IMR-90 (cell line): ENCODE data around the gene CRYBA2. TPM values are rescaled to one million over a fixed set of nuclear protein-coding genes. Genes with fewer than 3 reads are reported as not detected.

Experiments
- ATAC-seq: fragments of 200-7000 bp; cut with Tn5 transposase; 2 replicates; pipeline ENCODE4 v1.9.1; 2020; ENCODE audit warnings: low read depth, mild to moderate bottlenecking, moderate library complexity
- BruUV-seq: library from RNA; stranded (reverse); fragments of 400-500 nt; replicated peaks from 2 replicates; lab custom pipeline; 2021; lab: Mats Ljungman, UMichigan
- CTCF ChIA-PET: fragments of 300-600 bp; formaldehyde crosslinking; extraction: SDS; loops from one replicate; lab custom pipeline; 2021; ENCODE audit warnings: antibody characterized with exemption; lab: Yijun Ruan, JAX
- POLR2A ChIA-PET: fragments of 300-600 bp; sonication (Branson Sonifier 250); formaldehyde crosslinking; loops from one replicate; lab custom pipeline; 2022; ENCODE audit warnings: antibody characterized with exemption; ENCODE audit not compliant: unreplicated experiment; lab: Charles Lee
- DNase-seq: peaks from one replicate; pipeline ENCODE4 v3.0.0; 2013
- H2AFZ ChIP-seq: replicated peaks from 2 replicates; pipeline ENCODE3; 2013; ENCODE audit warnings: low read length, mild to moderate bottlenecking; ENCODE audit not compliant: poor library complexity
- H2AK5ac ChIP-seq: 2 replicates; pipeline ENCODE4 v1.6.1; 2013; ENCODE audit warnings: low read depth, low read length, inconsistent platforms
- H2AK9ac ChIP-seq: replicated peaks from 2 replicates; pipeline ENCODE3; 2013; ENCODE audit warnings: mild to moderate bottlenecking, low read depth, low read length, moderate library complexity; ENCODE audit not compliant: poor library complexity
- H2BK120ac ChIP-seq: 2 replicates; pipeline ENCODE4 v1.6.1; 2013; ENCODE audit warnings: low read depth, low read length, inconsistent platforms
- H2BK15ac ChIP-seq: 3 replicates; pipeline ENCODE4 v1.6.1; 2013; ENCODE audit warnings: low read depth, low read length, inconsistent platforms
- H2BK20ac ChIP-seq: 2 replicates; pipeline ENCODE4 v1.6.1; 2013; ENCODE audit warnings: low read depth, mild to moderate bottlenecking, inconsistent platforms, low read length, moderate library complexity
- H2BK5ac ChIP-seq: 2 replicates; pipeline ENCODE4 v1.6.1; 2013; ENCODE audit warnings: mild to moderate bottlenecking, low read depth, low read length, inconsistent platforms; ENCODE audit not compliant: poor library complexity, severe bottlenecking
- H3K14ac ChIP-seq: replicated peaks from 2 replicates; pipeline ENCODE4 v1.6.1; 2013; ENCODE audit warnings: low read depth, low read length, inconsistent platforms
- H3K18ac ChIP-seq: 2 replicates; pipeline ENCODE4 v1.6.1; 2013; ENCODE audit warnings: low read depth, low read length, control low read depth
- H3K23ac ChIP-seq: 2 replicates; pipeline ENCODE4 v1.6.1; 2013; ENCODE audit warnings: low read depth, low read length, inconsistent platforms
- H3K27ac ChIP-seq: 2 replicates; pipeline ENCODE4 v1.5.1; 2013; ENCODE audit warnings: mild to moderate bottlenecking, control low read depth, low read length; ENCODE audit not compliant: insufficient read depth
- H3K27me3 ChIP-seq: 2 replicates; pipeline ENCODE4 v1.6.1; 2013; ENCODE audit warnings: low read length; ENCODE audit not compliant: control insufficient read depth, insufficient read depth
- H3K36me3 ChIP-seq: 2 replicates; pipeline ENCODE4 v1.6.1; 2013; ENCODE audit warnings: low read length, mixed read lengths; ENCODE audit not compliant: control insufficient read depth, insufficient read depth
- H3K4ac ChIP-seq: 2 replicates; pipeline ENCODE4 v1.6.1; 2013; ENCODE audit warnings: low read depth, low read length, inconsistent platforms
- H3K4me1 ChIP-seq: 2 replicates; pipeline ENCODE4 v1.6.1; 2013; ENCODE audit warnings: low read length, mixed read lengths; ENCODE audit not compliant: control insufficient read depth, insufficient read depth
- H3K4me2 ChIP-seq: 2 replicates; pipeline ENCODE4 v1.6.1; 2013; ENCODE audit warnings: low read depth, mild to moderate bottlenecking, control low read depth, low read length, moderate library complexity
- H3K4me3 ChIP-seq: 2 replicates; pipeline ENCODE4 v1.5.1; 2013; ENCODE audit warnings: low read depth, mild to moderate bottlenecking, control low read depth, low read length, moderate library complexity; ENCODE audit not compliant: insufficient read depth
- H3K56ac ChIP-seq: 2 replicates; pipeline ENCODE4 v1.6.1; 2013; ENCODE audit warnings: low read length, inconsistent platforms; ENCODE audit not compliant: insufficient read depth; ENCODE audit errors: extremely low read depth
- H3K79me1 ChIP-seq, 2 experiments: 2 replicates each; pipeline ENCODE4 v1.6.1; 2013; ENCODE audit warnings: low read length in 2 of 2, inconsistent platforms in 1 of 2, low read depth in 1 of 2
- H3K9ac ChIP-seq: 2 replicates; pipeline ENCODE4 v1.6.1; 2013; ENCODE audit warnings: low read depth, low read length, control low read depth
- H3K9me1 ChIP-seq: 2 replicates; pipeline ENCODE4 v1.6.1; 2013; ENCODE audit warnings: low read length, inconsistent platforms; ENCODE audit not compliant: insufficient read depth
- H3K9me3 ChIP-seq: 2 replicates; pipeline ENCODE4 v1.6.1; 2013; ENCODE audit warnings: low read length; ENCODE audit not compliant: control insufficient read depth, insufficient read depth
- H4K20me1 ChIP-seq: 2 replicates; pipeline ENCODE4 v1.6.1; 2013; ENCODE audit warnings: low read length, inconsistent platforms; ENCODE audit not compliant: insufficient read depth
- H4K5ac ChIP-seq: 2 replicates; pipeline ENCODE4 v1.6.1; 2013; ENCODE audit warnings: mild to moderate bottlenecking, low read depth, low read length, control low read depth
- H4K8ac ChIP-seq, 2 experiments: 2 replicates each; pipeline ENCODE4 v1.6.1; 2013; ENCODE audit warnings: low read depth in 2 of 2, low read length in 2 of 2, control low read depth in 1 of 2, inconsistent platforms in 1 of 2
- H4K91ac ChIP-seq: 2 replicates; pipeline ENCODE4 v1.6.1; 2013; ENCODE audit warnings: low read depth, low read length, inconsistent platforms; ENCODE audit not compliant: insufficient read depth
- BHLHE40 ChIP-seq: fragments of 150-350 bp; IDR thresholded peaks from 2 replicates; pipeline ENCODE4 v1.6.1; 2016; ENCODE audit warnings: mild to moderate bottlenecking, low read depth, low read length
- CHD1 ChIP-seq: IDR thresholded peaks from 2 replicates; pipeline ENCODE4 v1.6.1; 2012; ENCODE audit warnings: low read depth, low read length, improper control_type of control experiment
- ELK1 ChIP-seq: fragments of 150-350 bp; IDR thresholded peaks from 2 replicates; pipeline ENCODE4 v1.6.1; 2016; ENCODE audit warnings: low read depth, mild to moderate bottlenecking, low read length, moderate library complexity, borderline replicate concordance
- FOS ChIP-seq: fragments of 150-350 bp; IDR thresholded peaks from 2 replicates; pipeline ENCODE4 v1.6.1; 2016; ENCODE audit warnings: low read depth, low read length
- MAFK ChIP-seq: IDR thresholded peaks from 2 replicates; pipeline ENCODE4 v1.6.1; 2012; ENCODE audit warnings: low read depth, low read length, improper control_type of control experiment
- MXI1 ChIP-seq: IDR thresholded peaks from 2 replicates; pipeline ENCODE4 v1.6.1; 2012; ENCODE audit warnings: low read depth, mild to moderate bottlenecking, low read length, moderate library complexity, borderline replicate concordance
- NFE2L2 ChIP-seq: fragments of 150-350 bp; IDR thresholded peaks from 2 replicates; pipeline ENCODE4 v1.6.1; 2016; ENCODE audit warnings: low read depth, mild to moderate bottlenecking, low read length
- POLR2A ChIP-seq: IDR thresholded peaks from 2 replicates; pipeline ENCODE4 v1.6.1; 2012; ENCODE audit warnings: mild to moderate bottlenecking, low read depth, low read length
- RAD21 ChIP-seq: IDR thresholded peaks from 2 replicates; pipeline ENCODE4 v1.6.1; 2012; ENCODE audit warnings: low read length, improper control_type of control experiment
- SMC3 ChIP-seq: fragments of 150-350 bp; IDR thresholded peaks from 2 replicates; pipeline ENCODE4 v1.6.1; 2016; ENCODE audit warnings: low read depth, mild to moderate bottlenecking, antibody characterized with exemption, low read length, moderate library complexity
- USF2 ChIP-seq: fragments of 150-350 bp; IDR thresholded peaks from 2 replicates; pipeline ENCODE4 v1.6.1; 2017; ENCODE audit warnings: mild to moderate bottlenecking, antibody characterized with exemption, low read length, low read depth
- whole genome bisulfite sequencing, 2 experiments: methylation state at CpG; one replicate each; pipeline versions ENCODE4 v1.1.5 to v1.1.7; 2013; ENCODE audit warnings: missing lambda C conversion rate in 2 of 2; ENCODE audit not compliant: insufficient read length in 1 of 2; ENCODE audit errors: extremely low coverage in 2 of 2; 5-methylcytosine and 5-hydroxymethylcytosine counted together
- dilution Hi-C: fragments of 300-500 bp; cut with HindIII; formaldehyde crosslinking; loops from one replicate; pipeline ENCODE4 v1.14.3; 2018; ENCODE audit warnings: low sequenced_read_pairs; ENCODE audit not compliant: unreplicated experiment
- in situ Hi-C: fragments of 300-500 bp; cut with MboI; formaldehyde crosslinking; loops from 3 replicates; pipeline ENCODE4 v1.14.3; 2019; ENCODE audit warnings: low sequenced_read_pairs, inconsistent platforms, mixed read lengths
- intact Hi-C: fragments of 100-400 bp; cut with micrococcal nuclease; formaldehyde crosslinking; loops from 2 replicates; pipeline ENCODE4 v1.10.0; 2022
- polyA plus RNA-seq, 3 experiments: library from polyadenylated mRNA; depleted of rRNA; stranded (reverse); fragments of >200 nt; gene quantifications; 2 replicates each; pipeline ENCODE4 v1.2.3, GENCODE V29; 2012; ENCODE audit warnings: low replicate concordance in 1 of 3
- total RNA-seq: library from RNA; depleted of rRNA; stranded (reverse); fragments of >200 nt; gene quantifications from 2 replicates; pipeline ENCODE4 v1.2.3, GENCODE V29; 2012

The CRYBA2 gene
- total and polyA plus RNA-seq, 2 of the 4 experiments (the other 2 are of a cell fraction): not detected

- TF ChIP-seq USF2: no peak
- TF ChIP-seq CHD1: no peak
These were observed 2.9 kb upstream of the CRYBA2 start (continued) for GRCh38 chr2:218995972-218996711.

GRCh38 chr2:218995561-218995960 is 2.3 kb upstream of the CRYBA2 start:
- DNase-seq (no peak), ATAC-seq (no peak)
- 26% methylated on average over 5 of the region's 8 CpGs; no CpG with 5 or more reads in 1 of the 2 experiments for WGBS, 2 experiments
- Histone ChIP-seq H3K9ac (no peak overlapping the region), H3K9me1 (peaks cover 3% of the 10 kb centered on the region; the same call in 1 of the 2 replicates), H4K8ac (no peak overlapping the region), H2BK20ac (no peak overlapping the region), H3K4me3 (no peak overlapping the region), H3K27me3 (peaks cover 85% of the 10 kb centered on the region), H2AK9ac (no peak overlapping the region), H3K4me2 (no peak overlapping the region), H3K18ac (no peak overlapping the region), H3K9me3 (no peaks in the 10 kb centered on the region), H2BK15ac (no peak overlapping the region), H2AFZ (no peak overlapping the region), H3K23ac (no peak overlapping the region), H3K79me1 (no peaks in the 10 kb centered on the region), H2BK5ac (no peak overlapping the region), H2AK5ac (no peak overlapping the region), H2BK120ac (no peak overlapping the region), H4K20me1 (no peaks in the 10 kb centered on the region; the same call in 1 of the 2 replicates), H4K91ac (no peak overlapping the region), H4K5ac (no peak overlapping the region), H3K4me1 (no peaks in the 10 kb centered on the region; the same call in 1 of the 2 replicates), H3K27ac (no peak overlapping the region), H3K4ac (no peak overlapping the region), H3K14ac (no peak overlapping the region), H3K36me3 (no peaks in the 10 kb centered on the region), H3K56ac (no peak overlapping the region)
- dilution Hi-C loops (no loop called here), intact Hi-C loops (no loop called here), in situ Hi-C loops (no loop called here)
- POLR2A ChIA-PET: no interaction called here
- no TSS peak for BruUV-seq
- CTCF ChIA-PET: interaction anchor here (1.0 to 1.9 kb wide), 4 partner anchors 16 to 299 kb away, joined by 3 to 8 read pairs (median 3); no protein-coding TSS in a partner anchor
- TF ChIP-seq CHD1 (no peak), BHLHE40 (no peak), POLR2A (no peak), FOS (no peak), RAD21 (no peak), MAFK (no peak), SMC3 (no peak), ELK1 (no peak), USF2 (no peak), MXI1 (no peak), NFE2L2 (no peak)
